ENCODE data around the gene OLFML3.

- TF ChIP-seq, protein P1, sequence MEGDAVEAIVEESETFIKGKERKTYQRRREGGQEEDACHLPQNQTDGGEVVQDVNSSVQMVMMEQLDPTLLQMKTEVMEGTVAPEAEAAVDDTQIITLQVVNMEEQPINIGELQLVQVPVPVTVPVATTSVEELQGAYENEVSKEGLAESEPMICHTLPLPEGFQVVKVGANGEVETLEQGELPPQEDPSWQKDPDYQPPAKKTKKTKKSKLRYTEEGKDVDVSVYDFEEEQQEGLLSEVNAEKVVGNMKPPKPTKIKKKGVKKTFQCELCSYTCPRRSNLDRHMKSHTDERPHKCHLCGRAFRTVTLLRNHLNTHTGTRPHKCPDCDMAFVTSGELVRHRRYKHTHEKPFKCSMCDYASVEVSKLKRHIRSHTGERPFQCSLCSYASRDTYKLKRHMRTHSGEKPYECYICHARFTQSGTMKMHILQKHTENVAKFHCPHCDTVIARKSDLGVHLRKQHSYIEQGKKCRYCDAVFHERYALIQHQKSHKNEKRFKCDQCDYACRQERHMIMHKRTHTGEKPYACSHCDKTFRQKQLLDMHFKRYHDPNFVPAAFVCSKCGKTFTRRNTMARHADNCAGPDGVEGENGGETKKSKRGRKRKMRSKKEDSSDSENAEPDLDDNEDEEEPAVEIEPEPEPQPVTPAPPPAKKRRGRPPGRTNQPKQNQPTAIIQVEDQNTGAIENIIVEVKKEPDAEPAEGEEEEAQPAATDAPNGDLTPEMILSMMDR (conservative IDR thresholded peaks at IDR 0.05; ENCODE audit: low read depth, low read length) = peak; percentile 56
- no peak for TF ChIP-seq EZH2 (IDR thresholded peaks at IDR 0.05; ENCODE audit: borderline replicate concordance, low read depth, low read length, poor library complexity, severe bottlenecking)
Measured at GRCh38 chr1:113949007-113949406, 30.3 kb upstream of the OLFML3 start.
